ENCODE measurements around the gene TMEM201.
A peak's percentile ranks its signal among the peaks of the same experiment; 100 is the strongest.

TMEM201 gene

GRCh38 chr1:9577423-9577822, 11.3 kb upstream of the TMEM201 start:
- no peak for TF ChIP-seq CTCF (conservative IDR thresholded peaks at IDR 0.05; ENCODE audit: control insufficient read depth, insufficient read depth, low read depth, low read length)
- no peak for DNase-seq (ENCODE audit: low read depth)
- no peak overlapping the region for H3K4me3 ChIP-seq (ENCODE audit: control insufficient read depth, low read depth, low read length)

GRCh38 chr1:9580942-9581341, 7.8 kb upstream of the TMEM201 start:
- no peak overlapping the region for H3K4me3 ChIP-seq (ENCODE audit: control insufficient read depth, low read depth, low read length)
- no peak for DNase-seq (ENCODE audit: low read depth)
- TF ChIP-seq CTCF (conservative IDR thresholded peaks at IDR 0.05; ENCODE audit: control insufficient read depth, insufficient read depth, low read depth, low read length) = no peak

DNA sequence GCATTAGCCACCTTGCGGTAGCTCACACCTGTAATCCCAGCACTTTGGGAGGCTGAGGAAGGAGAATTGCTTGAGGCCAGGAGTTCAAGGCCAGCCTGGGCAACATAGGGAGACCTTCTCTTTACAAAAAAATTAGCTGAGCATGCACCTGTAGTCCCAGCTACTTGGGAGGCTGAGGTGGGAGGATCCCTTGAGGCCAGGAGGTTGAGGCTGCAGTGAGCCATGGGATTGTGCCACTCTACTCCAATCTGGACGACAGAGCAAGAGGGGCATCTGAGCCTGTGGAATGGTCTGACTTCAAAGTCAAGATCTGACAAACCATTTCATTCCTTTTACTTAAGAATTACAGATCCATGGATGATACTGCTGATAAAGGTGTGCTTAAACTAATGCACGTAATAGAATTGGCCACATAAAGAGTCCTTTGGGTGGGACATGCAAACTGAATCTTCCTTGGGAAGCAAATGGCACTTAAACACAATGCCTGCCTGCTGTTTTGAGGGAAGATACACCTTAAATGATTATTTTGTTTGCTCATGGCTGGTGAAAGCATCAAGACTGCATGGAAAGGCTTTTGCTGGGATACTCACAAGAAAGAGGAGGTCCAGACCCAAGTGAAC, 2.5 kb upstream of the TMEM201 start:
- no peak overlapping the region for H3K4me3 ChIP-seq (ENCODE audit: control insufficient read depth, low read depth, low read length)
- TF ChIP-seq CTCF (conservative IDR thresholded peaks at IDR 0.05; ENCODE audit: control insufficient read depth, insufficient read depth, low read depth, low read length) = no peak
- no peak for DNase-seq (ENCODE audit: low read depth)

DNA sequence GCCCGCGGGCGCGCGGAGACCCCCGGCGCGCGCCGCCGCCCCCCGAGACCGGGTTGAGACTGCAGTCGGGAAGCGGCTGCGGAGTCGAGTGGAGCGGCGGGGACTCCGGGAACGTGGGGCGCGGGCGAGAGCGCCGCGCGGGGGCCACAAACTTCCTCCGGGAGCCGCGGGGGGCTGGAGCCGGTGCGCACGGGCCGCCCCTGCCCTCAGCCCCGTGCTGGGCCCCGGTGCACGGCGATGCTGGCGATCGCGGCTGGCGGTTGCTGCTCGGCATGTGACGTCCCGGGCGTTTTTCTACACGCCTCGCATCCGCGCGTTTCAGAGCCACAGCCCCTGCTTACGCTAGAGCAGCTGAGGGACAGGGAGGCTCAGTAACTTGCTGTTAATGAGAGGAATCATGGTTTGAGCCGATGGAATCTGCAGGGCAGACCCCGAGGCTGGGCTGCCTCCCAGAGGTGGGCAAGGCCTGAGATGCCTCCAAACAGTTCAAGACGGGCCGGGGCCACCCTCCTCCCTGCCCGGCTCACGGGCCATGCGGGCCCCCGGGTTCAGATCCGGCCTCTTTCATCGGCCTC, 520 bp downstream of the TMEM201 start:
- peak; percentile 25 for DNase-seq (ENCODE audit: low read depth)
- TF ChIP-seq CTCF (conservative IDR thresholded peaks at IDR 0.05; ENCODE audit: control insufficient read depth, insufficient read depth, low read depth, low read length) = no peak
- H3K4me3 ChIP-seq (ENCODE audit: control insufficient read depth, low read depth, low read length) = peak overlapping the region; percentile 66

DNA sequence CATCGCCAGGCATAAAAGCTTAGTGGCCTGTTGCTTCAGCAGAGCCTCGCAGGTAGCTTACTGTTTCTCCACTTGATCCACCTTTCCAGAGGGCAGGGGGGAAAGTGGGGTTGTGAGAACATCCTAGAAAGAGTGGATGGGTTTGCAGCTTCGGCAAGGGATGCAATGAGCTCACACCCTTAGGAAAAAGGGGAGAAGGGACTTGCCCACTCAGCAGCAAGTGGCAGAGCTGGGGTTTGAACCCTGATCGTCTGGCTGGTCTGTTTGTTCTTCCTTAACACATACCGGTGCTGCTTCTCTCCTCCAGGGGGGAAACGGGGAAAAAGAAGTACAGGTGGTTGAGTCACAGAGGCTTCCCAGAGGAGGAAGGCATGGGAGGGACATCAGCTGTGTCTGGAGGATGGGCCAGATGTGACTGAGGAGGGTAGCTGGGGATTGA, 1.0 kb downstream of the TMEM201 start:
- no peak for TF ChIP-seq CTCF (conservative IDR thresholded peaks at IDR 0.05; ENCODE audit: control insufficient read depth, insufficient read depth, low read depth, low read length)
- peak overlapping the region; percentile 66 for H3K4me3 ChIP-seq (ENCODE audit: control insufficient read depth, low read depth, low read length)
- peak; percentile 17 for DNase-seq (ENCODE audit: low read depth)

DNA sequence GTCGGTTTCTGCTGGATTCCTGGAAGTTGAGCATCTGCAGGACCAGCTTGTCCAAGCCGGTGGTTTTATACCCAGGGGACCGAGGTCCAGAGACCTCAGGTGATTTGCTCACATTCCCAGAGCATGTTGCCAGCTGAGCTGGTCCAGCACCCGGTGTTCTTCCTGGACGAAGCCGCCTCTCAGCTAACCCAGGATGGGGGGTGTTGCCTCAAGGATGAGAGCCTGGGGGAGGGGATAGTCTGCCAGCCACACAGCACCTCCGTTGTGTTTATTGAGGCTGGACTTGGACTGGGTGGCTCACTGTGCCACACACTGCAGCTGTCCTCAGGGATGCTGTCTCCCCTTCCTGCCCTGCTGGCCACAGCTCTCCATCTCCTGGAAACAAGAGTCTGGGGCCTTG, 1.5 kb downstream of the TMEM201 start:
- no peak overlapping the region for H3K4me3 ChIP-seq (ENCODE audit: control insufficient read depth, low read depth, low read length)
- no peak for TF ChIP-seq CTCF (conservative IDR thresholded peaks at IDR 0.05; ENCODE audit: control insufficient read depth, insufficient read depth, low read depth, low read length)
- DNase-seq (ENCODE audit: low read depth) = no peak

Data from fibroblast of mammary gland (primary cell).